MCF 10A (cell line): Measurements from ENCODE around the gene MUC5AC. TPM values are rescaled to one million over a fixed set of nuclear protein-coding genes. Genes with fewer than 3 reads are reported as not detected.
"Not testable (repeated sequence)": the region's sequence is repeated elsewhere in the genome, so short reads cannot be mapped to it uniquely, and the experiment has no call there.

ENCODE experiments used
- BruUV-seq: library from RNA; stranded (reverse); fragments of 400-500 nt; replicated peaks from 2 replicates; lab custom pipeline; 2021; lab: Mats Ljungman, UMichigan
- CTCF ChIA-PET: fragments of 300-600 bp; sonication (Branson Sonifier 250); formaldehyde crosslinking; extraction: SDS; loops from one replicate; lab custom pipeline; 2021; ENCODE audit warnings: antibody characterized with exemption, inconsistent platforms; lab: Yijun Ruan, JAX
- POLR2A ChIA-PET: fragments of 300-600, 350-650 bp; sonication (Branson Sonifier 250); formaldehyde crosslinking; extraction: SDS; loops from one replicate; lab custom pipeline; 2020; ENCODE audit warnings: antibody characterized with exemption, inconsistent platforms; lab: Yijun Ruan, JAX
- DNase-seq: peaks from one replicate; pipeline ENCODE4 v3.0.0-alpha.2; 2018; ENCODE audit not compliant: unreplicated experiment
- H3K27ac Mint-ChIP-seq: one replicate; pipeline ENCODE4 v1.8.0; 2022; ENCODE audit warnings: mild to moderate bottlenecking, low read depth, mixed read lengths; ENCODE audit not compliant: unreplicated experiment
- H3K27me3 Mint-ChIP-seq: one replicate; pipeline ENCODE4 v1.8.0; 2022; ENCODE audit warnings: mixed read lengths; ENCODE audit not compliant: insufficient read depth, unreplicated experiment
- H3K36me3 Mint-ChIP-seq: one replicate; pipeline ENCODE4 v1.8.0; 2022; ENCODE audit warnings: mild to moderate bottlenecking, moderate library complexity, mixed read lengths; ENCODE audit not compliant: insufficient read depth, unreplicated experiment
- H3K4me1 Mint-ChIP-seq: one replicate; pipeline ENCODE4 v1.8.0; 2022; ENCODE audit warnings: mixed read lengths; ENCODE audit not compliant: insufficient read depth, unreplicated experiment
- H3K4me3 Mint-ChIP-seq: one replicate; pipeline ENCODE4 v1.8.0; 2022; ENCODE audit warnings: mild to moderate bottlenecking, moderate library complexity, mixed read lengths; ENCODE audit not compliant: unreplicated experiment
- H3K9me3 Mint-ChIP-seq: one replicate; pipeline ENCODE4 v1.8.0; 2022; ENCODE audit warnings: mixed read lengths; ENCODE audit not compliant: unreplicated experiment
- intact Hi-C: fragments of 100-400 bp; cut with micrococcal nuclease; formaldehyde crosslinking; loops from 2 replicates; pipeline ENCODE4 v1.14.1; 2022
- total RNA-seq: library from RNA; stranded (reverse); gene quantifications from 2 replicates; pipeline ENCODE4 v1.2.3, GENCODE V29; 2022
- TF ChIP-seq, protein P1 (sequence below): fragments of 200-600 bp; IDR thresholded peaks from one replicate; pipeline ENCODE4 v1.8.0; 2022; ENCODE audit warnings: antibody characterized with exemption, mild to moderate bottlenecking; ENCODE audit not compliant: unreplicated experiment

Gene MUC5AC
- total RNA-seq, 1 experiment from 2014 or later, result not detected

- no TSS peak for BruUV-seq
- Mint-ChIP-seq H3K4me1 (no peaks in the 10 kb centered on the region), H3K4me3 (no peak overlapping the region), H3K9me3 (no peaks in the 10 kb centered on the region), H3K27ac (no peak overlapping the region), H3K27me3 (no peaks in the 10 kb centered on the region), H3K36me3 (no peaks in the 10 kb centered on the region)
- no peak for DNase-seq
- POLR2A ChIA-PET, result interaction anchor here (0.6 kb wide), 1 partner anchor 755 kb away, joined by 4 read pairs; no protein-coding TSS in a partner anchor
- intact Hi-C loops, result no loop called here
- CTCF ChIA-PET, result no interaction called here
- TF ChIP-seq, protein P1, sequence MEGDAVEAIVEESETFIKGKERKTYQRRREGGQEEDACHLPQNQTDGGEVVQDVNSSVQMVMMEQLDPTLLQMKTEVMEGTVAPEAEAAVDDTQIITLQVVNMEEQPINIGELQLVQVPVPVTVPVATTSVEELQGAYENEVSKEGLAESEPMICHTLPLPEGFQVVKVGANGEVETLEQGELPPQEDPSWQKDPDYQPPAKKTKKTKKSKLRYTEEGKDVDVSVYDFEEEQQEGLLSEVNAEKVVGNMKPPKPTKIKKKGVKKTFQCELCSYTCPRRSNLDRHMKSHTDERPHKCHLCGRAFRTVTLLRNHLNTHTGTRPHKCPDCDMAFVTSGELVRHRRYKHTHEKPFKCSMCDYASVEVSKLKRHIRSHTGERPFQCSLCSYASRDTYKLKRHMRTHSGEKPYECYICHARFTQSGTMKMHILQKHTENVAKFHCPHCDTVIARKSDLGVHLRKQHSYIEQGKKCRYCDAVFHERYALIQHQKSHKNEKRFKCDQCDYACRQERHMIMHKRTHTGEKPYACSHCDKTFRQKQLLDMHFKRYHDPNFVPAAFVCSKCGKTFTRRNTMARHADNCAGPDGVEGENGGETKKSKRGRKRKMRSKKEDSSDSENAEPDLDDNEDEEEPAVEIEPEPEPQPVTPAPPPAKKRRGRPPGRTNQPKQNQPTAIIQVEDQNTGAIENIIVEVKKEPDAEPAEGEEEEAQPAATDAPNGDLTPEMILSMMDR, result no peak
Measured at GRCh38 chr11:1156506-1157340, 1.0 kb upstream of the MUC5AC start.

- BruUV-seq, result no TSS peak
- TF ChIP-seq, protein P1, result no peak
- no peaks in the 10 kb centered on the region for H3K27me3 Mint-ChIP-seq
Measured at GRCh38 chr11:1157341-1157644, 460 bp upstream of the MUC5AC start.

GRCh38 chr11:1158681-1159487 lies 1.1 kb downstream of the MUC5AC start:
- TF ChIP-seq, protein P1, result no peak
- Mint-ChIP-seq H3K27me3 (no peaks in the 10 kb centered on the region), H3K9me3 (no peaks in the 10 kb centered on the region), H3K4me3 (no peak overlapping the region), H3K4me1 (no peaks in the 10 kb centered on the region), H3K36me3 (no peaks in the 10 kb centered on the region), H3K27ac (no peak overlapping the region)
- no TSS peak for BruUV-seq
- intact Hi-C loops, result no loop called here
- CTCF ChIA-PET, result no interaction called here
- POLR2A ChIA-PET, result no interaction called here
- no peak for DNase-seq

More at GRCh38 chr11:1157341-1157644, 460 bp upstream of the MUC5AC start:
- ChIA-PET POLR2A (interaction anchor here (0.6 kb wide), 1 partner anchor 754 kb away, joined by 4 read pairs; no protein-coding TSS in a partner anchor), CTCF (no interaction called here)
- intact Hi-C loops, result no loop called here
- H3K4me1 Mint-ChIP-seq, result no peaks in the 10 kb centered on the region
- no peaks in the 10 kb centered on the region for H3K9me3 Mint-ChIP-seq
- H3K27ac Mint-ChIP-seq, result no peak overlapping the region
- H3K36me3 Mint-ChIP-seq, result no peaks in the 10 kb centered on the region
- no peak for DNase-seq
- no peak overlapping the region for H3K4me3 Mint-ChIP-seq

GRCh38 chr11:1159488-1160220 lies 1.9 kb downstream of the MUC5AC start:
- intact Hi-C loops, H3K27me3 Mint-ChIP-seq, POLR2A ChIA-PET, H3K36me3 Mint-ChIP-seq, CTCF ChIA-PET, H3K9me3 Mint-ChIP-seq, H3K27ac Mint-ChIP-seq, DNase-seq, H3K4me3 Mint-ChIP-seq, BruUV-seq, H3K4me1 Mint-ChIP-seq: not testable (repeated sequence)
